ENCODE results near the gene PCDHGA1.

PCDHGA1 gene

DNA sequence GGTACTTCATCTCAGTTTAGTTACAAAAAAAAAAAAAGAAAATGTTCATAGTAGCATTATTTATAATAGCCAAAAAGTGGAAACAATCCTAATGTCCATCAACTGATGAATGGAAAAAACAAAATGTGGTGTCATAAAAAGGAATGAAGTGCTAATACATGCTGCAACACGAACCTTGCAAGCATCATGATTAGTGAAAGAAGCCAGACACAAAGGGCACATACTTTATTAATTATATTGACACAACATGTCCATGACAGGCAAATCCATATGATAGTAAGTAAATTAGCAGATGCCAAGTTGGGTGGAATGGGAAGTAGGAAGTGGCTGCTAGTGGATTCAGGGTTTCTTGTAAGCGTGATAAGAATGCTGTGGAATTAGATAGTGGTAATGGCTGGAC is 212.7 kb downstream of the PCDHGA1 start:
- H3K4me2 ChIP-seq (ENCODE audit: low read length): no peak overlapping the region

DNA sequence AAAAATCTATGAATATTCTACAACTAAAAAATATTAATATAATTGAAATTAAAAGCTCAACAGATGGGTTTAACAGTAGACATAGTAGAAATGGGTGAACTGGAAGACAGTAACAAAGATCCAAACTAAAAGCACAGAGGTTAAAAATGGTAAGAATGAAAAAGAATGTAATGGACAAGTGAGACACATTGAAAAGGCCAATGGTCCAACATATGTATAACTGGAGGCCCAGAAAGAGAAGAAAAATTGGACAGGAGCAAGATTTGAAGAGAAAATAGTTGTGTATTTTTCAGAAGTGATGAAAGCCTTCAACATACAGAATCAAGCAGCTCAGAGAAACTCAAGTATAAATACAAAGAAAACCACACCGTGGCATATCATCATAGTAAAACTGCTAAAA is 217.2 kb downstream of the PCDHGA1 start:
- Histone ChIP-seq H2AFZ (ENCODE audit: insufficient read depth, low read length, poor library complexity) (no peak overlapping the region), H3K79me2 (ENCODE audit: control insufficient read depth, insufficient read depth, low read length, poor library complexity) (no peaks in the 10 kb centered on the region), H4K91ac (ENCODE audit: low read depth, low read length) (no peak overlapping the region), H3K4me3 (ENCODE audit: low read depth, low read length) (no peak overlapping the region), H3K27ac (ENCODE audit: low read depth, low read length) (no peak overlapping the region), H4K12ac (ENCODE audit: low read depth, low read length) (no peak overlapping the region), H3K4me1 (ENCODE audit: control insufficient read depth in 1 of 2, insufficient read depth in 2 of 2, low read length in 2 of 2) (no peaks in the 10 kb centered on the region), H3K23ac (ENCODE audit: low read length) (no peak overlapping the region), H3K9me3 (ENCODE audit: insufficient read depth, low read depth, low read length) (peaks cover 3% of the 10 kb centered on the region), H2BK5ac (ENCODE audit: low read depth, low read length, poor library complexity) (no peak overlapping the region), H2AK5ac (ENCODE audit: low read length) (no peak overlapping the region), H3K79me1 (ENCODE audit: low read length) (no peaks in the 10 kb centered on the region), H3K9ac (ENCODE audit: low read length) (no peak overlapping the region), H4K8ac (ENCODE audit: low read depth, low read length) (no peak overlapping the region), H2BK120ac (ENCODE audit: insufficient read depth, low read length, poor library complexity) (no peak overlapping the region), H3K27me3 (ENCODE audit: insufficient read depth, low read length) (no peaks in the 10 kb centered on the region), H3K4ac (ENCODE audit: low read depth, low read length) (no peak overlapping the region), H3K4me2 (ENCODE audit: low read length) (no peak overlapping the region), H3K18ac (ENCODE audit: low read length) (no peak overlapping the region), H2BK12ac (ENCODE audit: low read length) (no peak overlapping the region), H3K14ac (ENCODE audit: low read length) (no peak overlapping the region), H3K36me3 (ENCODE audit: control insufficient read depth in 1 of 2, insufficient read depth in 2 of 2, low read length in 2 of 2) (peaks cover 13 to 14% of the 10 kb centered on the region in 2 experiments)
- DNase-seq: no peak
- WGBS (ENCODE audit: extremely low coverage, insufficient coverage, insufficient read length): no CpG with 5 or more reads among the region's 1 CpG

More for the DNA sequence above, 212.7 kb downstream of the PCDHGA1 start:
- Histone ChIP-seq H3K14ac (ENCODE audit: low read length) (no peak overlapping the region), H4K12ac (ENCODE audit: low read depth, low read length) (no peak overlapping the region), H4K8ac (ENCODE audit: low read depth, low read length) (no peak overlapping the region), H3K9me3 (ENCODE audit: insufficient read depth, low read depth, low read length) (peaks cover 3% of the 10 kb centered on the region), H3K18ac (ENCODE audit: low read length) (no peak overlapping the region), H3K79me1 (ENCODE audit: low read length) (no peaks in the 10 kb centered on the region), H2AK5ac (ENCODE audit: low read length) (no peak overlapping the region), H3K27ac (ENCODE audit: low read depth, low read length) (no peak overlapping the region), H3K27me3 (ENCODE audit: insufficient read depth, low read length) (no peaks in the 10 kb centered on the region), H3K23ac (ENCODE audit: low read length) (no peak overlapping the region), H3K9ac (ENCODE audit: low read length) (no peak overlapping the region), H3K79me2 (ENCODE audit: control insufficient read depth, insufficient read depth, low read length, poor library complexity) (no peaks in the 10 kb centered on the region), H2BK5ac (ENCODE audit: low read depth, low read length, poor library complexity) (no peak overlapping the region), H2AFZ (ENCODE audit: insufficient read depth, low read length, poor library complexity) (no peak overlapping the region), H3K4me3 (ENCODE audit: low read depth, low read length) (no peak overlapping the region), H3K4me1 (ENCODE audit: control insufficient read depth in 1 of 2, insufficient read depth in 2 of 2, low read length in 2 of 2) (no peaks in the 10 kb centered on the region), H2BK120ac (ENCODE audit: insufficient read depth, low read length, poor library complexity) (no peak overlapping the region), H4K91ac (ENCODE audit: low read depth, low read length) (no peak overlapping the region), H3K4ac (ENCODE audit: low read depth, low read length) (no peak overlapping the region), H2BK12ac (ENCODE audit: low read length) (no peak overlapping the region), H3K36me3 (ENCODE audit: control insufficient read depth in 1 of 2, insufficient read depth in 2 of 2, low read length in 2 of 2) (peaks cover 8 to 16% of the 10 kb centered on the region in 2 experiments)
- WGBS (ENCODE audit: extremely low coverage, insufficient coverage, insufficient read length): no CpG with 5 or more reads among the region's 2 CpGs
- no peak for DNase-seq

DNA sequence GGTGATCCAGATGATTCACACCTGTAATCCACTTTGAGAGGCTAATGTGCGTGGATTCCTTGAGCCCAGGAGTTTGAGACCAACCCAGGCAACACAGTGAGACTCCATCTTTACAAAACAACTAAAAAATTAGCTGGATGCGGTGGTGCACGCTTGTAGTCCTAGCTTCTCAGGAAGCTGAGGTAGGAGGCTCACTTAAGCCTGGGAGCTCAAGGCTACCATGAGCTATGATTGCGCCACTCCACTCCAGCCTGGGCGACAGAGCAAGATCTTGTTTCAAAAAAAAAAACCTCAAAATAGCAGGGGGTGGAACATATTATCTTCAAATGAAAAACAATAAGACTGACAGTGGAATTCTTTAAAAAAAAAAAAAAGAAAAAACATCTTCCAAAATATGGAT is 217.6 kb downstream of the PCDHGA1 start:
- Histone ChIP-seq H4K12ac (ENCODE audit: low read depth, low read length) (no peak overlapping the region), H3K4ac (ENCODE audit: low read depth, low read length) (no peak overlapping the region), H2BK12ac (ENCODE audit: low read length) (no peak overlapping the region), H3K9me3 (ENCODE audit: insufficient read depth, low read depth, low read length) (peaks cover 3% of the 10 kb centered on the region), H3K4me2 (ENCODE audit: low read length) (no peak overlapping the region), H3K18ac (ENCODE audit: low read length) (peak overlapping the region; percentile 35), H3K4me1 (ENCODE audit: control insufficient read depth in 1 of 2, insufficient read depth in 2 of 2, low read length in 2 of 2) (no peaks in the 10 kb centered on the region), H3K9ac (ENCODE audit: low read length) (no peak overlapping the region), H2AFZ (ENCODE audit: insufficient read depth, low read length, poor library complexity) (no peak overlapping the region), H4K8ac (ENCODE audit: low read depth, low read length) (no peak overlapping the region), H3K79me1 (ENCODE audit: low read length) (no peaks in the 10 kb centered on the region), H3K4me3 (ENCODE audit: low read depth, low read length) (no peak overlapping the region), H3K79me2 (ENCODE audit: control insufficient read depth, insufficient read depth, low read length, poor library complexity) (no peaks in the 10 kb centered on the region), H2BK120ac (ENCODE audit: insufficient read depth, low read length, poor library complexity) (no peak overlapping the region), H3K27me3 (ENCODE audit: insufficient read depth, low read length) (no peaks in the 10 kb centered on the region), H3K36me3 (ENCODE audit: control insufficient read depth in 1 of 2, insufficient read depth in 2 of 2, low read length in 2 of 2) (peaks cover 16% of the 10 kb centered on the region in 2 experiments), H2AK5ac (ENCODE audit: low read length) (no peak overlapping the region), H3K23ac (ENCODE audit: low read length) (no peak overlapping the region), H3K14ac (ENCODE audit: low read length) (no peak overlapping the region), H4K91ac (ENCODE audit: low read depth, low read length) (no peak overlapping the region), H3K27ac (ENCODE audit: low read depth, low read length) (no peak overlapping the region), H2BK5ac (ENCODE audit: low read depth, low read length, poor library complexity) (no peak overlapping the region)
- no CpG with 5 or more reads among the region's 5 CpGs for WGBS (ENCODE audit: extremely low coverage, insufficient coverage, insufficient read length)
- DNase-seq: no peak

DNA sequence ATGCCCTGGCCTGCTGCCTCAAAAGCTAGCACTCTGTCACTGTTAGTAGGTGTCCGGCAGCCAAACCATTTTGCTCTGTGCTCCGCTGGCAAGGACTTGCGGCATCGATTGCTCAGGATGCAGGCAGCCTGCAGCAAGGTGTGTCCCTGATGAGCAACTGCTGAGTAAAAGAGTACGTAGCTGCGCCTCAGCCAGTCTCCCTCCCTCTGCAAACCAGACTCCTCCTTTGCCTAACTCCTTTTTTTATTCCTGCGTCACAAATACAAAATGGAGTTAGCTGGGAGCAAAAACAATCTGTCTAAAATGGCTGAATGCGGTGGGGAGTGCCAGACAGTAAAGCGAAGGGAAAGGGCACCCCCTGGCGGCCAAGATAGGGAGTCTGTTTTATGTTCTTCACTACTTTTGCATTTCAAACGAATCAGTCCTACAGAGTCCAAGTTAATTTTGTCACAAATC is 227.4 kb downstream of the PCDHGA1 start:
- Histone ChIP-seq H3K79me2 (ENCODE audit: control insufficient read depth, insufficient read depth, low read length, poor library complexity) (no peaks in the 10 kb centered on the region), H3K27me3 (ENCODE audit: insufficient read depth, low read length) (no peaks in the 10 kb centered on the region), H3K23ac (ENCODE audit: low read length) (no peak overlapping the region), H2AFZ (ENCODE audit: insufficient read depth, low read length, poor library complexity) (peak overlapping the region; percentile 13), H3K4ac (ENCODE audit: low read depth, low read length) (peak overlapping the region; percentile 1), H3K4me2 (ENCODE audit: low read length) (peak overlapping the region; percentile 6), H3K4me1 (ENCODE audit: control insufficient read depth in 1 of 2, insufficient read depth in 2 of 2, low read length in 2 of 2) (peaks cover 4 to 11% of the 10 kb centered on the region in 2 experiments), H3K36me3 (ENCODE audit: control insufficient read depth in 1 of 2, insufficient read depth in 2 of 2, low read length in 2 of 2) (peaks cover 13 to 18% of the 10 kb centered on the region in 2 experiments), H2BK120ac (ENCODE audit: insufficient read depth, low read length, poor library complexity) (peak overlapping the region; percentile 7), H3K79me1 (ENCODE audit: low read length) (peaks cover 5% of the 10 kb centered on the region), H3K4me3 (ENCODE audit: low read depth, low read length) (no peak overlapping the region), H3K9me3 (ENCODE audit: insufficient read depth, low read depth, low read length) (no peaks in the 10 kb centered on the region), H3K18ac (ENCODE audit: low read length) (peak overlapping the region; percentile 6), H2AK5ac (ENCODE audit: low read length) (no peak overlapping the region), H4K91ac (ENCODE audit: low read depth, low read length) (peak overlapping the region; percentile 26), H3K27ac (ENCODE audit: low read depth, low read length) (peak overlapping the region; percentile 5), H3K9ac (ENCODE audit: low read length) (no peak overlapping the region), H4K8ac (ENCODE audit: low read depth, low read length) (peak overlapping the region; percentile 25), H2BK5ac (ENCODE audit: low read depth, low read length, poor library complexity) (no peak overlapping the region), H4K12ac (ENCODE audit: low read depth, low read length) (peak overlapping the region; percentile 68), H2BK12ac (ENCODE audit: low read length) (no peak overlapping the region), H3K14ac (ENCODE audit: low read length) (peak overlapping the region; percentile 4)
- peak; percentile 90 to 96 for DNase-seq
- no CpG with 5 or more reads among the region's 11 CpGs for WGBS (ENCODE audit: extremely low coverage, insufficient coverage, insufficient read length)

Measured in trophoblast cell (in vitro differentiated cells and primary cell).